Activated CD4-positive, CD25-positive, alpha-beta regulatory T cell treated with anti-CD3 and anti-CD28 coated beads, Interleukin-2, amount 50 U/mL, for 24 hours (primary cell): ENCODE data around the gene TNIK.
A peak's percentile ranks its signal among the peaks of the same experiment; 100 is the strongest.

Source experiments
- ATAC-seq, 2 donors: fragments of 150-1000 bp; cut with Tn5 transposase; one replicate each; pipeline ENCODE4 v1.10.0; 2021; ENCODE audit warnings: mild to moderate bottlenecking in 1 of 2, moderate library complexity in 1 of 2

TNIK gene

GRCh38 chr3:171336406-171336805 is 123.8 kb downstream of the TNIK start:
- no peak for ATAC-seq

GRCh38 chr3:171335559-171335958 is 124.6 kb downstream of the TNIK start:
- no peak for ATAC-seq

- ATAC-seq = no peak
Measured at GRCh38 chr3:171334465-171334811, 125.8 kb downstream of the TNIK start.

GRCh38 chr3:171333784-171334464 is 126.3 kb downstream of the TNIK start:
- no peak for ATAC-seq

- ATAC-seq = no peak
Measured at GRCh38 chr3:171330938-171331337, 129.3 kb downstream of the TNIK start.

GRCh38 chr3:171329746-171330145 is 130.5 kb downstream of the TNIK start:
- ATAC-seq = no peak

- ATAC-seq = peak in 1 of 2 donors; percentile 49
Measured at GRCh38 chr3:171328419-171329082, 131.7 kb downstream of the TNIK start.

- no peak for ATAC-seq
Measured at GRCh38 chr3:171327441-171328174, 132.6 kb downstream of the TNIK start.

GRCh38 chr3:171326717-171327440 is 133.3 kb downstream of the TNIK start:
- no peak for ATAC-seq

- ATAC-seq = no peak
Measured at GRCh38 chr3:171323938-171324536, 136.2 kb downstream of the TNIK start.

GRCh38 chr3:171321559-171322360 is 138.4 kb downstream of the TNIK start:
- ATAC-seq = no peak

- ATAC-seq = no peak
Measured at GRCh38 chr3:171320750-171321558, 139.3 kb downstream of the TNIK start.

- ATAC-seq = no peak
Measured at GRCh38 chr3:171317171-171317570, 143.0 kb downstream of the TNIK start.

GRCh38 chr3:171315919-171316318 is 144.3 kb downstream of the TNIK start:
- no peak for ATAC-seq

- no peak for ATAC-seq
Measured at GRCh38 chr3:171315101-171315500, 145.1 kb downstream of the TNIK start.

- ATAC-seq = no peak
Measured at GRCh38 chr3:171314341-171314740, 145.9 kb downstream of the TNIK start.

- no peak for ATAC-seq
Measured at GRCh38 chr3:171313702-171314101, 146.5 kb downstream of the TNIK start.

GRCh38 chr3:171312741-171313140 is 147.5 kb downstream of the TNIK start:
- ATAC-seq = no peak

GRCh38 chr3:171311784-171312183 is 148.4 kb downstream of the TNIK start:
- ATAC-seq = no peak

- ATAC-seq = no peak
Measured at GRCh38 chr3:171309906-171310359, 150.3 kb downstream of the TNIK start.

- ATAC-seq = no peak
Measured at GRCh38 chr3:171307988-171308387, 152.2 kb downstream of the TNIK start.
